HepG2 (cell line): Measurements from ENCODE around the gene LRRC10. TPM values are rescaled to one million over a fixed set of nuclear protein-coding genes. Genes with fewer than 3 reads are reported as not detected.

ENCODE experiments used
- ATAC-seq: fragments of 200-7000 bp; cut with Tn5 transposase; 3 replicates; pipeline ENCODE4 v1.9.1; 2020; ENCODE audit warnings: mild to moderate bottlenecking, moderate library complexity
- BruUV-seq: library from RNA; stranded (reverse); fragments of 400-500 nt; replicated peaks from 2 replicates; lab custom pipeline; 2021; lab: Mats Ljungman, UMichigan
- CTCF ChIA-PET: fragments of 300-600 bp; formaldehyde crosslinking; extraction: SDS; loops from one replicate; lab custom pipeline; 2021; ENCODE audit warnings: low total read pairs, inconsistent platforms, low intra/inter-chr PET ratio; lab: Yijun Ruan, JAX
- POLR2A ChIA-PET: fragments of 350-600 bp; sonication (Branson Sonifier 250); formaldehyde crosslinking; loops from one replicate; lab custom pipeline; 2020; ENCODE audit warnings: antibody characterized with exemption, inconsistent platforms; lab: Yijun Ruan, JAX
- DNase-seq: peaks from one replicate; pipeline ENCODE4 v3.0.0-alpha.2; 2015; ENCODE audit warnings: low spot score
- FAIRE-seq: peaks from 3 replicates; lab custom pipeline; 2011; peaks lifted over from hg19 to GRCh38; lab: Jason Lieb, UNC
- H2AFZ ChIP-seq: one replicate; pipeline ENCODE4 v1.6.1; 2011; ENCODE audit warnings: low read length, inconsistent platforms
- H3K27ac ChIP-seq: fragments of 300-600 bp; 3 replicates; pipeline ENCODE4 v1.8.0; 2011; ENCODE audit warnings: mixed run types, mild to moderate bottlenecking, mixed read lengths, low read length, inconsistent platforms; ENCODE audit not compliant: insufficient read depth; ENCODE audit errors: extremely low read length
- H3K27me3 ChIP-seq, 2 experiments: fragments of 200-600 bp in 1 of 2; 2 replicates in 1 of 2; 3 replicates in 1 of 2; pipeline versions ENCODE4 v1.6.0 to v1.8.0; 2011; ENCODE audit warnings: low read length in 2 of 2, mild to moderate bottlenecking in 2 of 2, moderate library complexity in 2 of 2, inconsistent platforms in 1 of 2; ENCODE audit not compliant: insufficient read depth in 2 of 2, control insufficient read depth in 1 of 2
- H3K36me3 ChIP-seq, 2 experiments: fragments of 200-600 bp in 1 of 2; replicated peaks in 1 of 2; 2 replicates in 1 of 2; 3 replicates in 1 of 2; pipeline versions ENCODE4 v1.5.1 to v1.8.0; 2011; ENCODE audit warnings: low read length in 2 of 2, inconsistent platforms in 1 of 2; ENCODE audit not compliant: insufficient read depth in 2 of 2, control insufficient read depth in 1 of 2
- H3K4me1 ChIP-seq: 2 replicates; pipeline ENCODE4 v1.5.1; 2012; ENCODE audit warnings: low read length, inconsistent platforms; ENCODE audit not compliant: insufficient read depth
- H3K4me2 ChIP-seq: 2 replicates; pipeline ENCODE4 v1.6.0; 2011; ENCODE audit warnings: low read depth, low read length, inconsistent platforms
- H3K4me3 ChIP-seq, 3 experiments: fragments of 200-600 bp in 1 of 3; sonication (generic), shearing (Covaris generic) in 1 of 3; replicated peaks in 1 of 3; 2 replicates each; pipeline ENCODE4 v1.5.1; 2011 to 2016; ENCODE audit warnings: low read length in 3 of 3, inconsistent platforms in 2 of 3, low read depth in 2 of 3, mild to moderate bottlenecking in 2 of 3, control low read depth in 1 of 3, mixed read lengths in 1 of 3; ENCODE audit not compliant: insufficient read depth in 1 of 3
- H3K79me2 ChIP-seq: one replicate; pipeline ENCODE4 v1.6.1; 2011; ENCODE audit warnings: low read length, inconsistent platforms; ENCODE audit not compliant: insufficient read depth
- H3K9ac ChIP-seq: 2 replicates; pipeline ENCODE4 v1.6.0; 2011; ENCODE audit warnings: mild to moderate bottlenecking, low read depth, low read length, inconsistent platforms; ENCODE audit not compliant: insufficient read depth
- H3K9me3 ChIP-seq: 2 replicates; pipeline ENCODE4 v1.5.1; 2012; ENCODE audit warnings: mild to moderate bottlenecking, low read length
- H4K20me1 ChIP-seq: 2 replicates; pipeline ENCODE4 v1.6.0; 2011; ENCODE audit warnings: inconsistent platforms, mild to moderate bottlenecking, low read length, moderate library complexity; ENCODE audit not compliant: insufficient read depth
- CEBPB ChIP-seq: IDR thresholded peaks from 2 replicates; pipeline ENCODE4 v1.6.1; 2011; ENCODE audit warnings: low read depth, low read length, improper control_type of control experiment, borderline replicate concordance
- NFKB2 ChIP-seq: sonication (generic); formaldehyde crosslinking; IDR thresholded peaks from 2 replicates; pipeline ENCODE4 v1.4.0; 2020; ENCODE audit warnings: missing genetic modification reagents, borderline replicate concordance
- RELA ChIP-seq: sonication (generic); formaldehyde crosslinking; IDR thresholded peaks from 2 replicates; pipeline ENCODE4 v1.4.0; 2020; ENCODE audit warnings: missing genetic modification reagents
- ZNF274 ChIP-seq: sonication (generic); formaldehyde crosslinking; IDR thresholded peaks from 2 replicates; pipeline ENCODE4 v1.5.1; 2020; ENCODE audit warnings: mild to moderate bottlenecking, missing genetic modification reagents
- ZNF33A ChIP-seq: sonication (generic); formaldehyde crosslinking; IDR thresholded peaks from 2 replicates; pipeline ENCODE4 v1.5.1; 2020; ENCODE audit warnings: missing genetic modification reagents, mild to moderate bottlenecking, moderate library complexity, borderline replicate concordance
- ZNF777 ChIP-seq: sonication (generic); formaldehyde crosslinking; IDR thresholded peaks from 2 replicates; pipeline ENCODE4 v1.4.0; 2020; ENCODE audit warnings: missing genetic modification reagents
- ZNF891 ChIP-seq: sonication (generic); formaldehyde crosslinking; IDR thresholded peaks from 2 replicates; pipeline ENCODE4 v1.5.0; 2020; ENCODE audit warnings: mild to moderate bottlenecking, missing genetic modification reagents
- WGBS: methylation state at CpG from one replicate; pipeline ENCODE4 v1.1.6; 2017; ENCODE audit warnings: low lambda C conversion rate; 5-methylcytosine and 5-hydroxymethylcytosine counted together
- in situ Hi-C: cut with HindIII; loops from 2 replicates; pipeline ENCODE4 v1.10.0; 2017; ENCODE audit warnings: low pct_unique_long_range_greater_than_20kb; ENCODE audit not compliant: extremely low pct_ligation_motif_present
- intact Hi-C: fragments of 100-400 bp; cut with micrococcal nuclease; formaldehyde crosslinking; loops from one replicate; pipeline ENCODE4 v1.10.0; 2022; ENCODE audit not compliant: unreplicated experiment
- polyA plus RNA-seq, 8 experiments: library from polyadenylated mRNA; depleted of rRNA in 3 of 8; stranded (reverse) in 7 of 8; unstranded in 1 of 8; fragments of >200 nt; fragmentation: Illumina TruSeq in 4 of 8; extraction: Trizol in 4 of 8; gene quantifications; 2 replicates each; pipeline versions ENCODE4 v1.2.1 to v1.2.3, GENCODE V29; 2011 to 2016; ENCODE audit warnings: low read depth in 4 of 8, missing spikeins in 1 of 8, mixed read lengths in 1 of 8; ENCODE audit not compliant: insufficient read depth in 1 of 8
- total RNA-seq, 5 experiments: library from RNA; depleted of rRNA; stranded (reverse); fragments of >200 nt; fragmentation: Illumina TruSeq; extraction: Trizol; gene quantifications; 2 replicates each; pipeline ENCODE4 v1.2.3, GENCODE V29; 2016; ENCODE audit warnings: low read depth in 1 of 5

The LRRC10 gene
- total and polyA plus RNA-seq, 2 of the 13 experiments (the other 11 are each of a cell fraction or from before 2014, with no cell fraction given): not detected

GRCh38 chr12:69660164-69660863 lies 49.6 kb upstream of the LRRC10 start:
- BruUV-seq: no TSS peak
- Histone ChIP-seq H3K27me3 (no peaks in the 10 kb centered on the region; a peak in 1 of 5 replicates), H3K4me2 (no peak overlapping the region), H3K27ac (no peak overlapping the region), H3K4me3 (no peak overlapping the region), H3K36me3 (no peaks in the 10 kb centered on the region), H4K20me1 (no peaks in the 10 kb centered on the region), H3K9me3 (no peaks in the 10 kb centered on the region), H3K9ac (no peak overlapping the region), H3K79me2 (no peaks in the 10 kb centered on the region), H3K4me1 (peaks cover 22% of the 10 kb centered on the region), H2AFZ (no peak overlapping the region)
- intact Hi-C loops (no loop called here), in situ Hi-C loops (no loop called here)
- no peak for ATAC-seq
- DNase-seq: no peak
- CTCF ChIA-PET: no interaction called here
- 3% methylated on average over 1 of the region's 1 CpG for WGBS
- POLR2A ChIA-PET: no interaction called here
- no peak for FAIRE-seq
- TF ChIP-seq NFKB2 (CRISPR knock-in tag) (no peak), CEBPB (peak; percentile 38; the same call in 1 of the 2 replicates), RELA (no peak)

- WGBS: 20% methylated on average over 2 of the region's 2 CpGs
- intact Hi-C loops (no loop called here), in situ Hi-C loops (no loop called here)
- Histone ChIP-seq H3K9ac (no peak overlapping the region), H3K36me3 (no peaks in the 10 kb centered on the region), H3K9me3 (no peaks in the 10 kb centered on the region), H3K4me2 (no peak overlapping the region), H3K27ac (no peak overlapping the region), H4K20me1 (no peaks in the 10 kb centered on the region), H3K4me1 (peaks cover 23% of the 10 kb centered on the region), H3K79me2 (no peaks in the 10 kb centered on the region), H3K4me3 (no peak overlapping the region), H2AFZ (no peak overlapping the region), H3K27me3 (no peaks in the 10 kb centered on the region; a peak in 1 of 5 replicates)
- no peak for FAIRE-seq
- ChIA-PET POLR2A (no interaction called here), CTCF (no interaction called here)
- no peak for DNase-seq
- no peak for TF ChIP-seq ZNF777
- no peak for TF ChIP-seq ZNF33A (CRISPR knock-in tag)
- no peak for TF ChIP-seq ZNF891 (CRISPR knock-in tag)
- no peak for TF ChIP-seq NFKB2 (CRISPR knock-in tag)
- TF ChIP-seq ZNF274: no peak
- no TSS peak for BruUV-seq
- no peak for ATAC-seq
These were observed 47.5 kb upstream of the LRRC10 start for GRCh38 chr12:69658203-69658602.
